Suprapubic skin (tissue), 3 donors: ENCODE data around the gene MYO9B.
"Not testable (repeated sequence)": the region's sequence is repeated elsewhere in the genome, so short reads cannot be mapped to it uniquely, and the experiment has no call there.

Experiments
- CTCF ChIP-seq, 2 donors: fragments of 200-600 bp in 1 of 2; fragments of 450-650 bp in 1 of 2; sonication (generic) in 1 of 2; IDR thresholded peaks; one replicate each; pipeline ENCODE4 v1.5.1; 2016 to 2019; ENCODE audit warnings: antibody characterized with exemption in 2 of 2, mild to moderate bottlenecking in 1 of 2, moderate library complexity in 1 of 2
- POLR2A ChIP-seq, 2 donors: fragments of 450-650 bp; IDR thresholded peaks; one replicate each; pipeline ENCODE4 v1.6.1; 2017; ENCODE audit warnings: antibody characterized with exemption in 2 of 2, mild to moderate bottlenecking in 2 of 2, moderate library complexity in 2 of 2

GRCh38 chr19:17138052-17138846, 62.7 kb downstream of the MYO9B start:
- TF ChIP-seq POLR2A, CTCF (IDR thresholded peaks at IDR 0.05): not testable (repeated sequence)
